Activated T-cell treated with anti-CD3 and anti-CD28 coated beads, Interleukin-2, amount 50 U/mL, for 72 hours (primary cell): Measurements from ENCODE around the gene PLK1. TPM values are rescaled to one million over a fixed set of nuclear protein-coding genes. Genes with fewer than 3 reads are reported as not detected.
A peak's percentile ranks its signal among the peaks of the same experiment; 100 is the strongest.
"Not testable (repeated sequence)": the region's sequence is repeated elsewhere in the genome, so short reads cannot be mapped to it uniquely, and the experiment has no call there.

Experiments
- ATAC-seq, 2 donors: fragments of 150-1000 bp; cut with Tn5 transposase; replicated peaks in 1 of 2; 2 replicates each; pipeline ENCODE4 v1.10.0; 2021; ENCODE audit warnings: moderate library complexity in 2 of 2, mild to moderate bottlenecking in 1 of 2
- DNase-seq, 2 donors: peaks; one replicate each; pipeline ENCODE4 v3.0.0; 2021 to 2022; ENCODE audit warnings: mixed read lengths in 1 of 2
- H3K27ac Mint-ChIP-seq: one replicate; pipeline ENCODE4 v1.8.0; 2022; ENCODE audit warnings: mild to moderate bottlenecking, moderate library complexity, mixed read lengths
- H3K27me3 Mint-ChIP-seq: one replicate; pipeline ENCODE4 v1.8.0; 2022; ENCODE audit warnings: low read depth, mixed read lengths
- H3K36me3 Mint-ChIP-seq, 2 donors: one replicate each; pipeline ENCODE4 v1.8.0; 2022; ENCODE audit warnings: mixed read lengths in 2 of 2, mild to moderate bottlenecking in 1 of 2; ENCODE audit not compliant: insufficient read depth in 2 of 2
- H3K4me1 Mint-ChIP-seq: one replicate; pipeline ENCODE4 v1.8.0; 2022; ENCODE audit warnings: low read depth, mixed read lengths
- H3K4me3 Mint-ChIP-seq, 2 donors: one replicate each; pipeline ENCODE4 v1.8.0; 2022; ENCODE audit warnings: mild to moderate bottlenecking in 2 of 2, mixed read lengths in 2 of 2, moderate library complexity in 2 of 2
- H3K9me3 Mint-ChIP-seq, 2 donors: one replicate each; pipeline ENCODE4 v1.8.0; 2022; ENCODE audit warnings: mixed read lengths in 2 of 2
- total RNA-seq, 2 donors: library from RNA; stranded (reverse); gene quantifications; one replicate each; pipeline ENCODE4 v1.2.3, GENCODE V29; 2022

PLK1 gene
- total RNA-seq, 2 donors from 2014 or later: 79.5 to 110 TPM

- H3K27me3 Mint-ChIP-seq: peaks cover 30% of the 10 kb centered on the region
- H3K9me3 Mint-ChIP-seq: peaks cover 3 to 9% of the 10 kb centered on the region in 2 donors
- peaks cover 7 to 13% of the 10 kb centered on the region in 2 donors for H3K36me3 Mint-ChIP-seq
- ATAC-seq (no peak), DNase-seq (no peak)
- no peaks in the 10 kb centered on the region for H3K4me1 Mint-ChIP-seq
- H3K4me3 Mint-ChIP-seq: no peak overlapping the region
- no peak overlapping the region for H3K27ac Mint-ChIP-seq
These were observed 26.3 kb downstream of the PLK1 start for GRCh38 chr16:23704772-23705516.

GRCh38 chr16:23705517-23705902, 26.8 kb downstream of the PLK1 start:
- Mint-ChIP-seq H3K36me3 (peaks cover 12 to 18% of the 10 kb centered on the region in 2 donors), H3K4me3 (no peak overlapping the region), H3K4me1 (no peaks in the 10 kb centered on the region), H3K27ac (no peak overlapping the region), H3K9me3 (peaks cover 8 to 10% of the 10 kb centered on the region in 2 donors), H3K27me3 (peaks cover 35% of the 10 kb centered on the region)
- ATAC-seq: no peak
- DNase-seq: no peak

- peaks cover 8 to 10% of the 10 kb centered on the region in 2 donors for H3K9me3 Mint-ChIP-seq
- DNase-seq (no peak), ATAC-seq (no peak)
- peaks cover 43% of the 10 kb centered on the region for H3K27me3 Mint-ChIP-seq
- no peak overlapping the region for H3K4me3 Mint-ChIP-seq
- peaks cover 12 to 20% of the 10 kb centered on the region in 2 donors for H3K36me3 Mint-ChIP-seq
- H3K27ac Mint-ChIP-seq: no peak overlapping the region
- no peaks in the 10 kb centered on the region for H3K4me1 Mint-ChIP-seq
These were observed 27.8 kb downstream of the PLK1 start for GRCh38 chr16:23706439-23706838.

- Mint-ChIP-seq H3K4me3 (no peak overlapping the region), H3K9me3 (peaks cover 4 to 5% of the 10 kb centered on the region in 2 donors), H3K4me1 (no peaks in the 10 kb centered on the region), H3K27ac (no peak overlapping the region), H3K27me3 (peaks cover 47% of the 10 kb centered on the region), H3K36me3 (peaks cover 6 to 10% of the 10 kb centered on the region in 2 donors)
- no peak for ATAC-seq
- no peak for DNase-seq
These were observed 30.8 kb downstream of the PLK1 start for GRCh38 chr16:23709536-23709935.

- DNase-seq (no peak), ATAC-seq (no peak)
- Mint-ChIP-seq H3K27me3 (peaks cover 52% of the 10 kb centered on the region), H3K36me3 (peaks cover 6 to 10% of the 10 kb centered on the region in 2 donors), H3K27ac (no peak overlapping the region), H3K4me1 (no peaks in the 10 kb centered on the region), H3K4me3 (no peak overlapping the region), H3K9me3 (peaks cover 4 to 5% of the 10 kb centered on the region in 2 donors)
These were observed 31.3 kb downstream of the PLK1 start for GRCh38 chr16:23710008-23710407.

GRCh38 chr16:23710504-23710903, 31.8 kb downstream of the PLK1 start:
- peaks cover 6 to 10% of the 10 kb centered on the region in 2 donors for H3K36me3 Mint-ChIP-seq
- peaks cover 4 to 5% of the 10 kb centered on the region in 2 donors for H3K9me3 Mint-ChIP-seq
- no peaks in the 10 kb centered on the region for H3K4me1 Mint-ChIP-seq
- H3K27me3 Mint-ChIP-seq: peaks cover 51% of the 10 kb centered on the region
- H3K27ac Mint-ChIP-seq: no peak overlapping the region
- H3K4me3 Mint-ChIP-seq: no peak overlapping the region
- no peak for ATAC-seq
- no peak for DNase-seq

GRCh38 chr16:23711785-23712184, 33.1 kb downstream of the PLK1 start:
- ATAC-seq (no peak), DNase-seq (no peak)
- no peak overlapping the region for H3K27ac Mint-ChIP-seq
- H3K9me3 Mint-ChIP-seq: peaks cover 4 to 5% of the 10 kb centered on the region in 2 donors
- H3K4me1 Mint-ChIP-seq: no peaks in the 10 kb centered on the region
- H3K36me3 Mint-ChIP-seq: peaks cover 6 to 10% of the 10 kb centered on the region in 2 donors
- peaks cover 56% of the 10 kb centered on the region for H3K27me3 Mint-ChIP-seq
- no peak overlapping the region for H3K4me3 Mint-ChIP-seq

- peaks cover 4 to 5% of the 10 kb centered on the region in 2 donors for H3K9me3 Mint-ChIP-seq
- ATAC-seq: no peak
- H3K27me3 Mint-ChIP-seq: peaks cover 68% of the 10 kb centered on the region
- H3K36me3 Mint-ChIP-seq: peaks cover 6 to 10% of the 10 kb centered on the region in 2 donors
- no peaks in the 10 kb centered on the region for H3K4me1 Mint-ChIP-seq
- H3K4me3 Mint-ChIP-seq: peak within 1 kb of the TSS in 1 of 2 donors; percentile 31
- no peak for DNase-seq
- H3K27ac Mint-ChIP-seq: no peak within 1 kb of the TSS
These were observed 34.3 kb downstream of the PLK1 start, which contains the start of gene ERN2 for GRCh38 chr16:23712976-23713375. ERN2 (minus strand) TSS chr16:23713222; CDS start chr16:23713187, 35 bp downstream.

- H3K27ac Mint-ChIP-seq: no peak overlapping the region
- H3K36me3 Mint-ChIP-seq: no peaks in the 10 kb centered on the region
- peaks cover 49% of the 10 kb centered on the region for H3K27me3 Mint-ChIP-seq
- H3K4me1 Mint-ChIP-seq: no peaks in the 10 kb centered on the region
- H3K4me3 Mint-ChIP-seq: no peak overlapping the region
- no peaks in the 10 kb centered on the region for H3K9me3 Mint-ChIP-seq
- ATAC-seq (no peak), DNase-seq (no peak)
These were observed 37.8 kb downstream of the PLK1 start for GRCh38 chr16:23716484-23716883.

GRCh38 chr16:23722613-23723240, 44.0 kb downstream of the PLK1 start:
- H3K27ac Mint-ChIP-seq, ATAC-seq, H3K4me3 Mint-ChIP-seq, H3K4me1 Mint-ChIP-seq, H3K9me3 Mint-ChIP-seq, DNase-seq, H3K36me3 Mint-ChIP-seq: not testable (repeated sequence)
- peaks cover 14% of the 10 kb centered on the region for H3K27me3 Mint-ChIP-seq

GRCh38 chr16:23724096-23724784, 45.6 kb downstream of the PLK1 start:
- peak overlapping the region; percentile 20 for H3K27ac Mint-ChIP-seq
- H3K9me3 Mint-ChIP-seq: peaks cover 2 to 6% of the 10 kb centered on the region in 2 donors
- no peak for DNase-seq
- H3K27me3 Mint-ChIP-seq: peaks cover 17% of the 10 kb centered on the region
- peaks cover 3 to 5% of the 10 kb centered on the region in 2 donors for H3K36me3 Mint-ChIP-seq
- H3K4me1 Mint-ChIP-seq: peaks cover 8% of the 10 kb centered on the region
- H3K4me3 Mint-ChIP-seq: no peak overlapping the region
- no peak for ATAC-seq

- Mint-ChIP-seq H3K4me3 (no peak overlapping the region), H3K9me3 (peaks cover 2 to 6% of the 10 kb centered on the region in 2 donors), H3K27me3 (peaks cover 22% of the 10 kb centered on the region), H3K27ac (no peak overlapping the region), H3K36me3 (peaks cover 3 to 5% of the 10 kb centered on the region in 2 donors), H3K4me1 (peaks cover 8% of the 10 kb centered on the region)
- DNase-seq (no peak), ATAC-seq (no peak)
These were observed 46.1 kb downstream of the PLK1 start for GRCh38 chr16:23724785-23725131.

GRCh38 chr16:23726710-23727109, 48.0 kb downstream of the PLK1 start:
- Mint-ChIP-seq H3K4me3 (no peak overlapping the region), H3K9me3 (peaks cover 2 to 6% of the 10 kb centered on the region in 2 donors), H3K27ac (no peak overlapping the region), H3K36me3 (peaks cover 3 to 5% of the 10 kb centered on the region in 2 donors), H3K27me3 (peaks cover 30% of the 10 kb centered on the region), H3K4me1 (peaks cover 8% of the 10 kb centered on the region)
- DNase-seq: no peak
- no peak for ATAC-seq
